NCI-H1694 treated with DMSO at 0.1 percent for 48 hours (cell line): Measurements from ENCODE around the gene TRIP13.
"Not testable (repeated sequence)": the region's sequence is repeated elsewhere in the genome, so short reads cannot be mapped to it uniquely, and the experiment has no call there.

Experiments used
- DNase-seq: peaks from one replicate; lab custom pipeline; 2025; lab: John Stamatoyannopoulos, UW

TRIP13 gene

GRCh38 chr5:892394-893136, at the start of gene TRIP13, which contains the start of gene BRD9:
TSS of gene TRIP13 (plus strand) at chr5:892884. CDS start at chr5:892999, 115 bp downstream.
TSS of gene BRD9 (minus strand) at chr5:892801. CDS start at chr5:892657, 144 bp downstream.
- peak; percentile 66 for DNase-seq

GRCh38 chr5:843371-843770, 49.3 kb upstream of the TRIP13 start:
- DNase-seq, result not testable (repeated sequence)

- DNase-seq, result not testable (repeated sequence)
Observed at GRCh38 chr5:843926-844325, 48.8 kb upstream of the TRIP13 start.

- not testable (repeated sequence) for DNase-seq
Observed at GRCh38 chr5:844426-844825, 48.3 kb upstream of the TRIP13 start.

- not testable (repeated sequence) for DNase-seq
Observed at GRCh38 chr5:845031-845675, 47.5 kb upstream of the TRIP13 start.

GRCh38 chr5:845676-846601, 46.7 kb upstream of the TRIP13 start:
- not testable (repeated sequence) for DNase-seq

- DNase-seq, result not testable (repeated sequence)
Observed at GRCh38 chr5:846602-847091, 46.0 kb upstream of the TRIP13 start.

GRCh38 chr5:847212-847611, 45.5 kb upstream of the TRIP13 start:
- not testable (repeated sequence) for DNase-seq

- not testable (repeated sequence) for DNase-seq
Observed at GRCh38 chr5:847736-848135, 44.9 kb upstream of the TRIP13 start.

GRCh38 chr5:848671-849111, 44.0 kb upstream of the TRIP13 start:
- no peak for DNase-seq

GRCh38 chr5:849651-850301, 42.9 kb upstream of the TRIP13 start:
- DNase-seq, result no peak

GRCh38 chr5:850511-851006, 42.1 kb upstream of the TRIP13 start, which contains the start of gene ZDHHC11:
TSS of gene ZDHHC11 (minus strand) at chr5:850986. CDS start at chr5:850602, 384 bp downstream.
- DNase-seq, result no peak

- no peak for DNase-seq
Observed at GRCh38 chr5:851076-851475, 41.6 kb upstream of the TRIP13 start.

GRCh38 chr5:851553-851952, 41.1 kb upstream of the TRIP13 start:
- no peak for DNase-seq

- no peak for DNase-seq
Observed at GRCh38 chr5:852018-852417, 40.7 kb upstream of the TRIP13 start.

- no peak for DNase-seq
Observed at GRCh38 chr5:852431-853401, 40.0 kb upstream of the TRIP13 start.

- not testable (repeated sequence) for DNase-seq
Observed at GRCh38 chr5:853416-854090, 39.1 kb upstream of the TRIP13 start.

- no peak for DNase-seq
Observed at GRCh38 chr5:854217-854616, 38.5 kb upstream of the TRIP13 start.
